Upper lobe of right lung (tissue), 1 donor: ENCODE data around the gene ASAP2. TPM values are rescaled to one million over a fixed set of nuclear protein-coding genes. Genes with fewer than 3 reads are reported as not detected.
A peak's percentile ranks its signal among the peaks of the same experiment; 100 is the strongest.

ENCODE experiments used
- ATAC-seq: fragments of 200-7000 bp; cut with Tn5 transposase; one replicate; pipeline ENCODE4 v1.9.1; 2020; ENCODE audit warnings: mild to moderate bottlenecking, moderate library complexity
- DNase-seq: peaks from one replicate; pipeline ENCODE4 v3.0.0-alpha.2; 2020
- H3K27ac ChIP-seq: fragments of 200-600 bp; one replicate; pipeline ENCODE4 v1.8.0; 2022
- H3K27me3 ChIP-seq: fragments of 200-600 bp; one replicate; pipeline ENCODE4 v1.8.0; 2022; ENCODE audit warnings: mild to moderate bottlenecking
- H3K36me3 ChIP-seq: fragments of 200-600 bp; one replicate; pipeline ENCODE4 v1.8.0; 2022
- H3K4me1 ChIP-seq: fragments of 200-600 bp; one replicate; pipeline ENCODE4 v1.8.0; 2022
- H3K4me3 ChIP-seq: fragments of 200-600 bp; one replicate; pipeline ENCODE4 v1.8.0; 2022; ENCODE audit warnings: mild to moderate bottlenecking
- H3K9me3 ChIP-seq: fragments of 200-600 bp; one replicate; pipeline ENCODE4 v1.8.0; 2022
- intact Hi-C: fragments of 100-400 bp; cut with DNase I; formaldehyde crosslinking; loops from one replicate; pipeline ENCODE4 v1.11.0; 2022
- total RNA-seq: library from RNA; stranded (reverse); fragmentation: NEBNext Ultra II Directional; extraction: Animal tissue kit (Norgen Biotek cat#: 25700); gene quantifications from one replicate; pipeline ENCODE4 v1.2.1, GENCODE V29; 2021
- TF ChIP-seq, protein P1 (sequence below): fragments of 200-600 bp; IDR thresholded peaks from one replicate; pipeline ENCODE4 v1.8.0; 2022; ENCODE audit warnings: antibody characterized with exemption
- donor health status: DM: no; HTN: yes; CAD: no; lungs with severe emphysema.

The ASAP2 gene
- total RNA-seq, 1 donor from 2014 or later = 30.9 TPM

- ATAC-seq = no peak
- Histone ChIP-seq H3K4me3 (no peak overlapping the region), H3K27me3 (no peaks in the 10 kb centered on the region), H3K27ac (no peak overlapping the region), H3K36me3 (no peaks in the 10 kb centered on the region), H3K9me3 (no peaks in the 10 kb centered on the region), H3K4me1 (peaks cover 15% of the 10 kb centered on the region)
- intact Hi-C loops = no loop called here
- DNase-seq = no peak
- TF ChIP-seq, protein P1, sequence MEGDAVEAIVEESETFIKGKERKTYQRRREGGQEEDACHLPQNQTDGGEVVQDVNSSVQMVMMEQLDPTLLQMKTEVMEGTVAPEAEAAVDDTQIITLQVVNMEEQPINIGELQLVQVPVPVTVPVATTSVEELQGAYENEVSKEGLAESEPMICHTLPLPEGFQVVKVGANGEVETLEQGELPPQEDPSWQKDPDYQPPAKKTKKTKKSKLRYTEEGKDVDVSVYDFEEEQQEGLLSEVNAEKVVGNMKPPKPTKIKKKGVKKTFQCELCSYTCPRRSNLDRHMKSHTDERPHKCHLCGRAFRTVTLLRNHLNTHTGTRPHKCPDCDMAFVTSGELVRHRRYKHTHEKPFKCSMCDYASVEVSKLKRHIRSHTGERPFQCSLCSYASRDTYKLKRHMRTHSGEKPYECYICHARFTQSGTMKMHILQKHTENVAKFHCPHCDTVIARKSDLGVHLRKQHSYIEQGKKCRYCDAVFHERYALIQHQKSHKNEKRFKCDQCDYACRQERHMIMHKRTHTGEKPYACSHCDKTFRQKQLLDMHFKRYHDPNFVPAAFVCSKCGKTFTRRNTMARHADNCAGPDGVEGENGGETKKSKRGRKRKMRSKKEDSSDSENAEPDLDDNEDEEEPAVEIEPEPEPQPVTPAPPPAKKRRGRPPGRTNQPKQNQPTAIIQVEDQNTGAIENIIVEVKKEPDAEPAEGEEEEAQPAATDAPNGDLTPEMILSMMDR = no peak
Observed at GRCh38 chr2:9273486-9274130, 67.0 kb downstream of the ASAP2 start.

GRCh38 chr2:9274701-9275343, 68.2 kb downstream of the ASAP2 start:
- Histone ChIP-seq H3K27me3 (no peaks in the 10 kb centered on the region), H3K4me3 (no peak overlapping the region), H3K27ac (no peak overlapping the region), H3K36me3 (no peaks in the 10 kb centered on the region), H3K9me3 (no peaks in the 10 kb centered on the region), H3K4me1 (peaks cover 15% of the 10 kb centered on the region)
- ATAC-seq (no peak), DNase-seq (no peak)
- intact Hi-C loops = no loop called here
- TF ChIP-seq, protein P1 = no peak

- H3K4me3 ChIP-seq = no peak overlapping the region
- TF ChIP-seq, protein P1 = no peak
- H3K27me3 ChIP-seq = no peaks in the 10 kb centered on the region
- H3K27ac ChIP-seq = no peak overlapping the region
- H3K9me3 ChIP-seq = no peaks in the 10 kb centered on the region
- intact Hi-C loops = no loop called here
- H3K4me1 ChIP-seq = peaks cover 15% of the 10 kb centered on the region
- H3K36me3 ChIP-seq = no peaks in the 10 kb centered on the region
- ATAC-seq (no peak), DNase-seq (no peak)
Observed at GRCh38 chr2:9275399-9275798, 68.8 kb downstream of the ASAP2 start.

DNA sequence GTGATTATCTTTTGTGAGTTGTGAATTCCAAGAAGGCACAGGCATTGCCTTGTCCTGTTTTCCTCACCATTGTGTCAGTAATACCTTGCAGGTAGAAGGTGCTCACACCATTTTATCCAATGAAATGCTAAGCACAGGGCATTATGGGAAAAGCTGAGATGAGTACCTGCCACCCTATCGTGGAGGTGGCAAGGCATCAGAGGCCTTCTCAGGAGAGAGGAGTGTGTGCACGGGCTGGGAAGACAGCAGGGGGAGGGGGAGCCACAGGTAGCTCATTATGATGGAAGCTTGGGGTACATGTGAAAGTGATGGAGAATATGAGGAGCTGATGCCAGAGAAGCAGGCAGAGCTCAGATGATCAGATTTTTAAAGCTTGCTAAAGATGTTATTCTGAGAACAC, 69.5 kb downstream of the ASAP2 start:
- no peaks in the 10 kb centered on the region for H3K9me3 ChIP-seq
- no peak overlapping the region for H3K4me3 ChIP-seq
- H3K36me3 ChIP-seq = no peaks in the 10 kb centered on the region
- H3K4me1 ChIP-seq = peaks cover 15% of the 10 kb centered on the region
- DNase-seq (no peak), ATAC-seq (no peak)
- intact Hi-C loops = no loop called here
- no peak overlapping the region for H3K27ac ChIP-seq
- TF ChIP-seq, protein P1 = no peak
- no peaks in the 10 kb centered on the region for H3K27me3 ChIP-seq

DNA sequence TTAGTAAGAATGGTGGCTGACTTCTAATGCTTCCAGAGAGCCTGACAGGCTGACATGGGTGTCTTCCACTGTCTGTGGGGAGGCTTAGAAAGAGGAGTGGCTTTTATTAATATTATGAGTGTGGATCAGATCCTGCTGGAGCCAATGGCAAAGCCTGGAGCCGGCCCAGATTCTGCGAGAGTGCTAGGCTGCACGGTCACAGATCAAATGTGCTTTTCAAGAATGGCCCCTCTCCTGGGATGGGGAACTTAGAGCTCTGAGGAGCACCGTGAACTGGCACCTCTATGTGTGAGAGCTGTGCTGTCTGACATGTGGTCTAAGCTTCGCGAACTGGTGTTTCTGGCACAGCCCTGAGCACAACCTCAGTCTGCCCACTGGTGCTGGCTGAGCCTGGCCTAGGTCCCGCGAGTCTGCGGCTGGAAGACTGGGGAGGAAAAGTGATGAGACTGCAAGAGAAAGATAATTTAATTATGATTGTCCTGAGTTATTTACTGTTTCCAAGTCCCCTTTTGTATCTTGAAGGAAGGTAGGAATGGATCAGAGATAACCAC, 70.4 kb downstream of the ASAP2 start:
- intact Hi-C loops = no loop called here
- Histone ChIP-seq H3K36me3 (no peaks in the 10 kb centered on the region), H3K27me3 (no peaks in the 10 kb centered on the region), H3K9me3 (no peaks in the 10 kb centered on the region), H3K4me3 (no peak overlapping the region), H3K27ac (no peak overlapping the region), H3K4me1 (peaks cover 15% of the 10 kb centered on the region)
- TF ChIP-seq, protein P1 = no peak
- peak; percentile 21 for ATAC-seq
- DNase-seq = no peak
